LNCaP clone FGC (cell line): ENCODE measurements around the gene ANO10.
"Not testable (repeated sequence)": the region's sequence is repeated elsewhere in the genome, so short reads cannot be mapped to it uniquely, and the experiment has no call there.

Experiments used
- DNase-seq: peaks from one replicate; pipeline ENCODE4 v3.0.0-alpha.2; 2011; ENCODE audit warnings: low read depth
- H3K4me3 ChIP-seq: 2 replicates; pipeline ENCODE4 v1.5.1; 2011; ENCODE audit warnings: mild to moderate bottlenecking, low read depth, low read length, control low read depth
- TF ChIP-seq, protein P1 (sequence below): IDR thresholded peaks from 2 replicates; pipeline ENCODE4 v1.5.1; 2012; ENCODE audit warnings: mild to moderate bottlenecking; ENCODE audit not compliant: control insufficient read depth, insufficient read depth; ENCODE audit errors: extremely low read depth

Gene ANO10

DNA sequence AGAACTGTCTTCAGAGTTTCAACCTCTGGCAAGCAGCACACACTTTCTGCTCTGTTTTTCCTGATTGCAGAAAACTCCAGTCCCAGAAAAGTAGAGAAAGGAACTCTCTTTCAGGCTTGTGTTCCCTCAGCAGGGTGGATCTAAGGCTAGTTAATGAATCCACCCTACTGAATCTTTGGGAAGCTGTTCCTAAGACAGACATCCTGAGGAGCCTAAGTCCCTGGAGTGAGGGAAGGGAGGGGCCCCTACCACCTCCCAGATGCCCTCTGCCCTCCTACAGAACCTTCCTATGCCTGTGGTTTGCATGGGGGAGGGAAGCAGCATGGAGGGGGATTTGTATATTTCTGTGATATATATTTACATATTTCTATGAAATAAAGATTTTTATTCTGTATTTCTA lies 124.4 kb downstream of the ANO10 start:
- H3K4me3 ChIP-seq = no peak overlapping the region
- no peak for DNase-seq
- TF ChIP-seq, protein P1, sequence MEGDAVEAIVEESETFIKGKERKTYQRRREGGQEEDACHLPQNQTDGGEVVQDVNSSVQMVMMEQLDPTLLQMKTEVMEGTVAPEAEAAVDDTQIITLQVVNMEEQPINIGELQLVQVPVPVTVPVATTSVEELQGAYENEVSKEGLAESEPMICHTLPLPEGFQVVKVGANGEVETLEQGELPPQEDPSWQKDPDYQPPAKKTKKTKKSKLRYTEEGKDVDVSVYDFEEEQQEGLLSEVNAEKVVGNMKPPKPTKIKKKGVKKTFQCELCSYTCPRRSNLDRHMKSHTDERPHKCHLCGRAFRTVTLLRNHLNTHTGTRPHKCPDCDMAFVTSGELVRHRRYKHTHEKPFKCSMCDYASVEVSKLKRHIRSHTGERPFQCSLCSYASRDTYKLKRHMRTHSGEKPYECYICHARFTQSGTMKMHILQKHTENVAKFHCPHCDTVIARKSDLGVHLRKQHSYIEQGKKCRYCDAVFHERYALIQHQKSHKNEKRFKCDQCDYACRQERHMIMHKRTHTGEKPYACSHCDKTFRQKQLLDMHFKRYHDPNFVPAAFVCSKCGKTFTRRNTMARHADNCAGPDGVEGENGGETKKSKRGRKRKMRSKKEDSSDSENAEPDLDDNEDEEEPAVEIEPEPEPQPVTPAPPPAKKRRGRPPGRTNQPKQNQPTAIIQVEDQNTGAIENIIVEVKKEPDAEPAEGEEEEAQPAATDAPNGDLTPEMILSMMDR = no peak

GRCh38 chr3:43496740-43497375 lies 125.0 kb downstream of the ANO10 start:
- TF ChIP-seq, protein P1 = no peak
- no peak overlapping the region for H3K4me3 ChIP-seq
- DNase-seq = no peak

- H3K4me3 ChIP-seq, DNase-seq: not testable (repeated sequence)
Observed at GRCh38 chr3:43492932-43493331, 128.9 kb downstream of the ANO10 start.

DNA sequence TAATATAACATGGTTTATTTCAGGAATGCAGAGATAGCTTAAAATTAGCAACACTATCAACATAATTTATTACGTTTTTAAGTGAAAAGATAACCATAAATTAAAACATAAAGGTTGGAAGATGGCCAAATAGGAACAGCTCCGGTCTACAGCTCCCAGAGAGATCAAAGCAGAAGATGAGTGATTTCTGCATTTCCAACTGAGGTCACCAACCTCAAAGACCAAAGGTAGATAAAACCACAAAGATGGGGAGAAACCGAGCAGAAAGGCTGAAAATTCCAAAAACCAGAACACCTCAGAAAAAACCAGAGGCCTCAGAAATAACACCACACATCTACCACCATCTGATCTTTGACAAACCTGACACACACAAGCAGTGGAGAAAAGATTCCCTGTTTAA lies 130.0 kb downstream of the ANO10 start:
- not testable (repeated sequence) for DNase-seq, H3K4me3 ChIP-seq

DNA sequence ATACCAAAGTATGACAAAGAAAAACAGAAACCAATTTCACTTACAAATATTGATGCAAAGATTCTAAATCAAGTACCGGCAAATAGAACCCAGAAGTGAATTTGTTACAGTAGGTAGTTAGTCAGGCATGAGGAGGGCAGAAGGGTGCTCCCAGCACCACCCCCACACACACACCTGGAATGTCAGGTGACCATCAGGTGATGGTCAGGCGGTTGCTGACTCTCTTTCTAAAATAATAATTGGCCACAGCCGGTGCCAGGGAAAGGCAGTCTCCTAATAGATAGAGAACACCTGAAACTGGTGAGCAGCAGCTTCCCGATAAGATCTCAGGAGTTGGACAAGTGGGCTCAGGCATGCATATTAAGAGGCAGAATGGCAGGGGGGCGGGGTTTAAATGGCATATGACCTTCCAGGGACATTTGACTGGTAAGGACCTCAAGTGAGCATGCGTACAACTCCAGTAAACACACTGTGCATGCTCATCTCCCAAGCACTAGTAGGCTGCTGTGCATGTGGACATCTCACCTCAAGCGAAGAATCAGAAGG lies 131.1 kb downstream of the ANO10 start:
- no peak for DNase-seq
- H3K4me3 ChIP-seq = no peak overlapping the region
- TF ChIP-seq, protein P1 = no peak

DNA sequence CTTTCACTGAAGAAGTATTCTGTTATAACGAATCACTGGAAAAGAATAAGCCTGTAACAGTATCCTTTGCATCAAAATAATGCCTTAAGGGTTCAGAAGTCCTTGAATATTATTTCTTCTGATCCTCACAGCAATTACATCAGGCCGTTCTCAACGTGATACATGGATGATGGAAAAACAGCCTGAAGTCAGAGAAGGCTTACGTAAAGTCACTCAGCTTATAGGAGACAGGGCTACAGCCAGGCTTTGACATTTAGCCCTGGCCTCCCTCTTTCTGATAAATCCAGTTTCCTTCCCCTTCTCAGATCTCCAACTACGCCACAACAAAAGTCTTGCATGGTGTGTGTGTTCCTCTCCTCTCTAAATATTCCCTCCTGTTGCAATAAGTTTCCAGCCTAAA lies 131.9 kb downstream of the ANO10 start:
- TF ChIP-seq, protein P1 = no peak
- DNase-seq = no peak
- no peak overlapping the region for H3K4me3 ChIP-seq

- TF ChIP-seq, protein P1 = no peak
- no peak overlapping the region for H3K4me3 ChIP-seq
- no peak for DNase-seq
Observed at GRCh38 chr3:43485931-43486330, 135.9 kb downstream of the ANO10 start.

- TF ChIP-seq, protein P1 = no peak
Observed at GRCh38 chr3:43484926-43485488, 136.8 kb downstream of the ANO10 start.

More at GRCh38 chr3:43484926-43485488, 136.8 kb downstream of the ANO10 start:
- DNase-seq = no peak
- H3K4me3 ChIP-seq = no peak overlapping the region
